ENCODE results near the gene SPC24.

Gene SPC24

GRCh38 chr19:11176466-11177193 is 21.0 kb upstream of the SPC24 start:
- H3K27ac ChIP-seq: no peak overlapping the region
- no peaks in the 10 kb centered on the region for H3K9me3 ChIP-seq (ENCODE audit: severe bottlenecking)
- DNase-seq: no peak
- H3K27me3 ChIP-seq (ENCODE audit: insufficient read depth, low read depth, severe bottlenecking): no peaks in the 10 kb centered on the region
- peaks cover 70% of the 10 kb centered on the region for H3K36me3 ChIP-seq
- no peak for TF ChIP-seq CTCF (IDR thresholded peaks at IDR 0.05; ENCODE audit: low read depth, low read length)
- no peak overlapping the region for H3K4me3 ChIP-seq (ENCODE audit: low read depth, low read length)

- H3K4me3 ChIP-seq (ENCODE audit: low read depth, low read length): no peak overlapping the region
- no peaks in the 10 kb centered on the region for H3K9me3 ChIP-seq (ENCODE audit: severe bottlenecking)
- H3K36me3 ChIP-seq: peaks cover 70% of the 10 kb centered on the region
- no peak for TF ChIP-seq CTCF (IDR thresholded peaks at IDR 0.05; ENCODE audit: low read depth, low read length)
- no peak overlapping the region for H3K27ac ChIP-seq
- no peak for DNase-seq
- H3K27me3 ChIP-seq (ENCODE audit: insufficient read depth, low read depth, severe bottlenecking): no peaks in the 10 kb centered on the region
These were observed 20.3 kb upstream of the SPC24 start for GRCh38 chr19:11175920-11176319.

GRCh38 chr19:11174336-11174735 is 18.8 kb upstream of the SPC24 start:
- Histone ChIP-seq H3K4me3 (ENCODE audit: low read depth, low read length) (no peak overlapping the region), H3K9me3 (ENCODE audit: severe bottlenecking) (no peaks in the 10 kb centered on the region), H3K36me3 (peaks cover 80% of the 10 kb centered on the region), H3K27me3 (ENCODE audit: insufficient read depth, low read depth, severe bottlenecking) (no peaks in the 10 kb centered on the region), H3K27ac (no peak overlapping the region)
- DNase-seq: no peak
- TF ChIP-seq CTCF (IDR thresholded peaks at IDR 0.05; ENCODE audit: low read depth, low read length): no peak

- Histone ChIP-seq H3K27ac (no peak overlapping the region), H3K27me3 (ENCODE audit: insufficient read depth, low read depth, severe bottlenecking) (no peaks in the 10 kb centered on the region), H3K36me3 (peaks cover 84% of the 10 kb centered on the region), H3K4me3 (ENCODE audit: low read depth, low read length) (no peak overlapping the region), H3K9me3 (ENCODE audit: severe bottlenecking) (no peaks in the 10 kb centered on the region)
- no peak for DNase-seq
- TF ChIP-seq CTCF (IDR thresholded peaks at IDR 0.05; ENCODE audit: low read depth, low read length): no peak
These were observed 18.1 kb upstream of the SPC24 start for GRCh38 chr19:11173516-11174155.

- TF ChIP-seq CTCF (IDR thresholded peaks at IDR 0.05; ENCODE audit: low read depth, low read length): no peak
- H3K9me3 ChIP-seq (ENCODE audit: severe bottlenecking): no peaks in the 10 kb centered on the region
- H3K36me3 ChIP-seq: peaks cover 84% of the 10 kb centered on the region
- no peaks in the 10 kb centered on the region for H3K27me3 ChIP-seq (ENCODE audit: insufficient read depth, low read depth, severe bottlenecking)
- DNase-seq: no peak
- H3K4me3 ChIP-seq (ENCODE audit: low read depth, low read length): no peak overlapping the region
- no peak overlapping the region for H3K27ac ChIP-seq
These were observed 17.0 kb upstream of the SPC24 start for GRCh38 chr19:11172576-11172975.
